ENCODE results near the gene KNTC1. TPM values are rescaled to one million over a fixed set of nuclear protein-coding genes. Genes with fewer than 3 reads are reported as not detected.
A peak's percentile ranks its signal among the peaks of the same experiment; 100 is the strongest.

The KNTC1 gene
- polyA plus RNA-seq, 1 donor (not counting 4 experiments of a cell fraction or from before 2014, with no cell fraction given), result 18.6 TPM

GRCh38 chr12:122602456-122602855 lies 75.4 kb downstream of the KNTC1 start:
- H3K27me3 ChIP-seq (ENCODE audit: control insufficient read depth, extremely low read depth, insufficient read depth, low read length), result no peaks in the 10 kb centered on the region
- H4K20me1 ChIP-seq (ENCODE audit: control insufficient read depth, extremely low read depth, insufficient read depth, low read length), result no peaks in the 10 kb centered on the region
- FAIRE-seq (peak; percentile 79), DNase-seq (ENCODE audit: low read depth, low spot score) (no peak)
- no peaks in the 10 kb centered on the region for H3K9me1 ChIP-seq (ENCODE audit: control insufficient read depth, extremely low read depth, insufficient read depth, low read length)
- peaks cover 3% of the 10 kb centered on the region for H3K4me1 ChIP-seq (ENCODE audit: control insufficient read depth, extremely low read depth, insufficient read depth, low read length)
- no peaks in the 10 kb centered on the region for H3K79me2 ChIP-seq (ENCODE audit: control insufficient read depth, insufficient read depth, low read length)
- H3K9ac ChIP-seq (ENCODE audit: control insufficient read depth, extremely low read depth, insufficient read depth, low read length), result no peak overlapping the region
- dilution Hi-C loops (cut with MboI; ENCODE audit: extremely low pct_ligation_motif_present, low sequenced_read_pairs), result no loop called here
- no peak overlapping the region for H2AFZ ChIP-seq (ENCODE audit: control insufficient read depth, low read length)
- H3K27ac ChIP-seq (ENCODE audit: control insufficient read depth, insufficient read depth, low read length), result no peak overlapping the region
- no peaks in the 10 kb centered on the region for H3K9me3 ChIP-seq (ENCODE audit: control insufficient read depth, low read depth, low read length)
- peaks cover 0 to 8% of the 10 kb centered on the region in 2 experiments for H3K36me3 ChIP-seq (ENCODE audit: control insufficient read depth in 2 of 2, extremely low read depth in 1 of 2, insufficient read depth in 2 of 2, low read length in 2 of 2)
- no peak overlapping the region for H3K4me3 ChIP-seq (ENCODE audit: control insufficient read depth in 2 of 3, extremely low read depth in 1 of 3, insufficient read depth in 2 of 3, low read depth in 1 of 3, low read length in 3 of 3)
- TF ChIP-seq EZH2 (IDR thresholded peaks at IDR 0.05; ENCODE audit: low read length) (no peak), CTCF (optimal IDR thresholded peaks at IDR 0.05 in 1 of 3, IDR thresholded peaks at IDR 0.05 in 1 of 3, conservative IDR thresholded peaks at IDR 0.05 in 1 of 3; ENCODE audit: extremely low read depth in 1 of 3, insufficient read depth in 2 of 3, low read length in 3 of 3) (no peak)
- no peak overlapping the region for H3K4me2 ChIP-seq (ENCODE audit: control insufficient read depth, extremely low read depth, insufficient read depth, low read depth, low read length)

- H3K9me1 ChIP-seq (ENCODE audit: control insufficient read depth, extremely low read depth, insufficient read depth, low read length), result no peaks in the 10 kb centered on the region
- no peak overlapping the region for H3K4me3 ChIP-seq (ENCODE audit: control insufficient read depth in 2 of 3, extremely low read depth in 1 of 3, insufficient read depth in 2 of 3, low read depth in 1 of 3, low read length in 3 of 3)
- no peak for TF ChIP-seq CTCF (optimal IDR thresholded peaks at IDR 0.05 in 1 of 3, IDR thresholded peaks at IDR 0.05 in 1 of 3, conservative IDR thresholded peaks at IDR 0.05 in 1 of 3; ENCODE audit: extremely low read depth in 1 of 3, insufficient read depth in 2 of 3, low read length in 3 of 3)
- TF ChIP-seq EZH2 (IDR thresholded peaks at IDR 0.05; ENCODE audit: low read length), result no peak
- no peak overlapping the region for H2AFZ ChIP-seq (ENCODE audit: control insufficient read depth, low read length)
- no peak overlapping the region for H3K27ac ChIP-seq (ENCODE audit: control insufficient read depth, insufficient read depth, low read length)
- peaks cover 3% of the 10 kb centered on the region for H3K4me1 ChIP-seq (ENCODE audit: control insufficient read depth, extremely low read depth, insufficient read depth, low read length)
- H3K36me3 ChIP-seq (ENCODE audit: control insufficient read depth in 2 of 2, extremely low read depth in 1 of 2, insufficient read depth in 2 of 2, low read length in 2 of 2), result peaks cover 2 to 10% of the 10 kb centered on the region in 2 experiments
- DNase-seq (ENCODE audit: low read depth, low spot score) (no peak), FAIRE-seq (no peak)
- H3K79me2 ChIP-seq (ENCODE audit: control insufficient read depth, insufficient read depth, low read length), result no peaks in the 10 kb centered on the region
- dilution Hi-C loops (cut with MboI; ENCODE audit: extremely low pct_ligation_motif_present, low sequenced_read_pairs), result no loop called here
- no peaks in the 10 kb centered on the region for H3K27me3 ChIP-seq (ENCODE audit: control insufficient read depth, extremely low read depth, insufficient read depth, low read length)
- no peaks in the 10 kb centered on the region for H4K20me1 ChIP-seq (ENCODE audit: control insufficient read depth, extremely low read depth, insufficient read depth, low read length)
- no peak overlapping the region for H3K4me2 ChIP-seq (ENCODE audit: control insufficient read depth, extremely low read depth, insufficient read depth, low read depth, low read length)
- H3K9ac ChIP-seq (ENCODE audit: control insufficient read depth, extremely low read depth, insufficient read depth, low read length), result no peak overlapping the region
- no peaks in the 10 kb centered on the region for H3K9me3 ChIP-seq (ENCODE audit: control insufficient read depth, low read depth, low read length)
These were observed 77.9 kb downstream of the KNTC1 start for GRCh38 chr12:122604993-122605392.

Data from keratinocyte (primary cell).